HG02759 (cell line): ENCODE measurements around the gene ISCU.
"Not testable (repeated sequence)": the region's sequence is repeated elsewhere in the genome, so short reads cannot be mapped to it uniquely, and the experiment has no call there.

Experiments
- ATAC-seq: cut with Tn5 transposase; IDR thresholded peaks from one replicate; pipeline ENCODE4 v1.9.1; 2021; ENCODE audit warnings: mild to moderate bottlenecking, moderate library complexity; ENCODE audit not compliant: unreplicated experiment

The ISCU gene

DNA sequence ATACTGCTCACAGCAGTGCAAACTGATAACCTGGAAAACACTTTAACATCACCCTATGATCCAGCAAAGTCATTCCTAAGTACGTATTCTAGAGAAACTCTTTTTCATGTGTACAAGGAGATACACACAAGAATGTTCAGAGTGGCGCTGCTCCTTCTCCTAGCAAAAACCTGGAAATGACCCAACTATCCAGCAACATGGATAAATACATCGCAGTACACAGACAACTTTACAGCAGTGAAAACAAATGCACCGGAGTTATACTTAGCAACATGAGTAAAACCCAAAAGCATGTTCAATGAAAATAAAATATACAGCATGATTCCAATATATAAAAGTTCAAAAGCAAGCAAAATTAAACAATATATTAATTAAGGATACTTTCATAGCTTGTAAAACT, 20.1 kb upstream of the ISCU start:
- no peak for ATAC-seq

DNA sequence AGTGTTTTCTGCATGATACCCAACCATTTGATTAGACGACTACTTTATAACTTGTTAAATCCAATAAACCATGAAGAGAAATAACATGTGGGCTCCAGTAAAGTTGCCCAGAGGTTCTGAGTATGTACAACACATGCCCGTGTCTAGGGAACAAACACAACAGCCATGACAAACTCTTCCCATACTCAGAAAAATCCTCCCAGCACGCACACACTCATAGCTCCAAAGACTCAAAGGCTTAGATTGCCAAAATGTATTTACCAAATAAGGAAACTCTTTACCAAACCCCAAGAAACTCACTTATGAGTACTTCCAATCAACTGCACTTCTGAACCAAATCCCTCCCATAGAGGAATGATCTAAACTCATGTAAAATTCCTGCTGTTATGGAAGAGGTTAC, 18.7 kb upstream of the ISCU start:
- no peak for ATAC-seq

DNA sequence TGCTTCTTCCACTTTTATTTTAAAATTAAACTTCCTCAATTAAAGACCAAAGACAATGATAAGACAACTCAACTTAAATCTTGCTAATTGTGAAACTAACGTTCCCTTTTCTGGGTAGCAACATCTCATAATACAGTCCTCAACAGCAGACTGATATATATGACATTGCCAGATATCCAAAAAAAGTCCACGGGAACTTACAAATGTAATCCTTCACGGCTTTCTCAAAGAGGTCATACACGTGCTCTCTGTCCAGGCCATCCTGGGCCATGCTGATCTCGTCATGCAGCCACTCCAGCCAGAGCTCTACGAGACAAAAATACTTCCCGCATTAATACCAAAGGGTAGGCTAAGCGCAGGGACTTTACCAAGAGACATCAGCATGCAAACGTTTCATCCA, 14.7 kb upstream of the ISCU start:
- ATAC-seq: no peak

DNA sequence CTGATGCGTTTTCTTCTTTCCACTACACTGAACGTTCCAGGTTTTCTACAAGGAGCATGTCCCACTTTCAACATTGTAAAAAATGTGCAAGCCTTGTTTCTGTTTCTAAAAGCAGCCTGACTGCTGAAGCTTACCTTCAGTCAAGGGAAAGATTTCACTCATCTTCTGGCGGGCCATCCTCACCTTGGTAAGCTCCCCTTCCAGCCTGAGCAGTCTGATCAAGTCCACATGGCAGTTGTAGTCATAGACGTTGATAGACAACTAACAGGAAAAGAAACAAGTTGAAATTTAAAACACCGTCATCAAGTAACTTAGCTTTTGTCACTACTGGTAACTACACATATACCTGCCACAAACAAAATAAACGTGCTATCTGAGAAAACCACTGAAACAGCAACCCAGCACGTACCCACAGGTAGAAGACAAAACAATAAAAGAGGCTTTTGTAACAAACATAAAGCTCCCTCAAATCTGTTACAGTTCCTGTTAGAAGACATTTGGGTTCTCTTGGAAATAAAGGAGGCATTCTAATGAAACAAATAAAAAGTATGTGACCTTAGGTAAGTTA, 13.4 kb upstream of the ISCU start:
- no peak for ATAC-seq

DNA sequence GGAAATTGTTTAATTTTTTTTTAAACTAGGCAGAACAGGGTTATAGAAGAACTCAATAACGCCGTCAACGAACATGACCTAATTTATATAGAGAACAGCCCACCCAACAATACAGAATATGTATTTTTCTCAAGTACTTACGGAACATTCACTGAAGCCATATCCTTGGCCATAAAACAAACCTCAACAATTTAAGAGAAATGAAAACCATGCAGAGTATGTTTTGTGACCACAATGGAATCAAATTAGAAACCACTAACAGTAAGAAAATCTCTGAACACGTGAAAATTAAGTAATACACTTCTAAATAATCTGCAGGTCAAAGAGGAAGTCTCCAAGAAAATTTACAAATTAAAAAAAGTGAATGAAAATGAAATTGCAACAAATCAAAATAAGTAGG, 10.9 kb upstream of the ISCU start:
- no peak for ATAC-seq

DNA sequence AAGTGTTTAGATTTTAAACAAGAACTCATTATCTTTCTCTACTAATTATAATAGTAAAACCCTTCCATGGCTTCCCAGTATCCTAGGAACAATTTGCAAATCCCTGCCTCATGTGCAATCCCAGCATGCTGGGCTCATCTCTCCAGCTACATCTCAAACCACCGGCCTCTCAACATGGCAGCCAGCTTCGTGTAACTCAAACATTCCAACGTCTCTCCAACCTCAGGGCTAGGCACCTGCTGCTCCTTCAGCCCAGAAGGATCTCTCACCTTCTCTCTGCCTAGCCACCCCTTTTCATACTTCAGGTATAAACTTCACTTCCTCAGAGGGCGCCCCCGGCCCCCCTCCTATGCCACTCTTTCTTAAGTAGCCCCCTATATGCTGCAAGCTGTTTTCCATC, 8.6 kb upstream of the ISCU start:
- no peak for ATAC-seq

DNA sequence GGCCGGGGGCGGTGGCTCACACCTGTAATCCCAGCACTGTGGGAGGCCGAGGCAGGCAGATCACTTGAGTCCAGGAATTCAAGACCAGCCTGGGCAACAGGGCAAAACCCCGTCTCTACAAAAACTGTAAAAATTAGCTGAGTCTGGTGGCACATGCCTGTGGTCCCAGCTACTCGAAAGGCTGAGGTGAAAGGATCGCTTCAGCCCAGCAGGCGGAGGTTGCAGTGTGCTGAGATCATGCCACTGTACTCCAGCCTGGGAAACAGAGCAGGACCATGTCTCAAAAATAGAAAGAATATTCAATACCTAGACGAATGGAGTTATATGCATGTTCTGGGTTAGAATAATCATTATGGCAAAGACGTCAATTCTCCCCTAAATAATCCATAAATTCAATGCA, 7.0 kb upstream of the ISCU start:
- not testable (repeated sequence) for ATAC-seq

DNA sequence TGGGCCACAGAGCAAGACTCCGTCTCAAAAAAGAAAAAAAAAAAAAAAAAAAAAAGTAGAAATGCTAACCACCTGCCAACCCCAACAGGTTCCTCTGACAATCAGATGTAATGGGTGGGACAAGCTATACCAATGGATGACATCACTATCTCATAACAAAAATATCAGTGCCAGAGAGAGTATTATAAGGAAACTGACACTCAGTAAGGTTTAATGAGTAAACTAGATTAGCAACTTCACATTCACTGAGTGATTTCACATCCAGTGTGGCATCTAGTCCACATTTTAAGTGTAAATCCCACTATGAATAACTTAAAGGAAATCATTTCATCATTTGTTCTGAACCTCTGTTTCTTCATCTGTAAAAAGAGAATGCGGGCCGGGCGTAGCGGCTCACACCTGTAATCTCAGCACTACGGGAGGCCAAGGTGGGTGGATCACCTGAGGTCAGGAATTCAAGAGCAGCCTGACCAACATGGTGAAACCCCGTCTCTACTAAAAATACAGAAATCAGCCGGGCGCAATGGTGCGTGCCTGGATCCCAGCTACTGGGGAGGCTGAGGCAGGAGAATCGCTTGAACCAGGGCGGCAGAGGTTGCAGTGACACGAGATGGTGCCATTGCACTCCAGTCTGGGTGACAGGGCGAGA, 3.3 kb upstream of the ISCU start:
- no peak for ATAC-seq

DNA sequence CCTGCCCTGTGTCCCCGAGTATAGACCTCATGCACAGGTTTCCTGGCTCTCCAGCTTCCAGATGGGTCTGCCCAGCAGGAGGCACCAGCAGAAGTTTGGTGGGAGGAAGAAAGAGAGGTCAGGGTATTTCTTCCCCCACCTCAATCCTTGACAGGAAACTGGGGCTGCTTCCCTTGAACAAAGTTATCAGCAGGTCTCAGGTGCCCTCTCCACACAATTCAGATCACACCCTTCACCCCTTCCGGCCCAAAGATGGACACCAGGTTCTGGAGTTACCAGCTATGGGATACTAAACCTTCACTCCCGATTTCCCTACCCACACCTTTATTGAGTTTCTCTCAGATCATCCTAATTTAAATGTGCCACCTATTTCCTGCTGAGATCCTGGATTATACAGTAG, 2.6 kb upstream of the ISCU start:
- no peak for ATAC-seq

DNA sequence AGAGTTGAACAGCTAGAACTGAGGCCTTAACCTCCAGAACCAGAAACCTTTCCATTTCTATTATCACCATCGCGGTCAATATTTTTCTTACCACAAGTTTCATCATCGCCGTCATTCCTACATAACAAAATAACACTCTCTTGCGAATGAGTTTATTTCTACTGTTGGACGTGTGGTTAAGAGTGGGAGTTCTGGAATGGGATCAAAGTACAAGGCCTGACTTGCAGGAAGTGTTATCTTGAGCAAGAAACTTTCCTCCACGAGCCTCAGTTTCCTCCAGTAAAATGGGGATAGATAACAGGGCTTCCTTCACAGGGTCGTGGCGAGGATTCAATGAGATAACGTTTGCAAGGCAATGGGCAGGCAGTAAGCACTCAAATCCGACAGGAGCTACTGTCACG, 2.1 kb upstream of the ISCU start:
- no peak for ATAC-seq

DNA sequence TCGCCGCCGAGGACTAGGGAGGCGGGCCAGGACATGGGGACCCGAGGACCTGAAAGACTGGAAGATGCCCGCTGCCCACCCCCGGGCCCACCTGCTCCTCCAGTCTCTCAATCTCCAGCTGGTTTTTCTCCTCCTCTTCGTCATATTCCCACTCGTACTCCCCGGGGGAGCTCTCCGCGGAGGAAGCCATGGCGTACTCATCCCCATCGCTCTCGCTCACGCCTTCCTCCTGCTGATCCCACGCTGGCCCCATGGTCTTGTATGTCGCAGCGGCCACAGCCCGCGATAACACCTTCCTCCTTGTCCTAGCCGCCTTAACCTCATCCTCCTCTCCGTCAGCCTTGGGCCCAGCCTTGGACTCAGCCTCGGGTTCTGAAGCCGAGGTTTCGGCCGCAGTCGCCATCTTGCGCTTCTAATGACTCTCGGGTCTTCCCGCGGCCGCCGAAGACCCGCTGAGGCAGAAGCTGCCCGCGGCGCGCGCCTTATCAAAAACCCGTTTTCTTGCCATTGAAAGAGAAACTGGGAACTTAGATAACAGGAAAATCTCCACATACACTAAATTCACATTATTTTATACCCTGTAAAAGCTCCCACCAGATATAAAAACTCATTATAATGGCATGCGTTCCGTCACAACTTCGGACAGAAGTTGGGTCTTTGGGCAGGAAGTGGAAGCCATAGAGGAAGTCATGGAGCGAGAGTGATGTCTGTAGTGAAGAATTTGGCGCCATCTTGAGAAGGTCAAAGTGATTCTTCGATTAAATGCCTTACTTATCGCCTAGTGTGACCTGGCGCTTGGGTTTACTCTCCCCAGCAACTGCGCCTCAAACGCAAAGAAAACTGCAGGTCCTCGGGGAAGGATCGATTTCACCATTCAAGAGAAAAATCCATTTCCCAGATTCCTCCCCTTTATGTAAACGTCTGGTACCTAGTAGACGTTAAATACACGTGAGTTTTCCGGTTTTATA, 1.4 kb upstream of the ISCU start, which contains the start of gene SART3:
Gene SART3, minus strand, starts transcription at position 422 of the 968 bp plus-strand sequence. Its CDS starts 19 bp downstream, at position 403.
- peak; percentile 45 for ATAC-seq

DNA sequence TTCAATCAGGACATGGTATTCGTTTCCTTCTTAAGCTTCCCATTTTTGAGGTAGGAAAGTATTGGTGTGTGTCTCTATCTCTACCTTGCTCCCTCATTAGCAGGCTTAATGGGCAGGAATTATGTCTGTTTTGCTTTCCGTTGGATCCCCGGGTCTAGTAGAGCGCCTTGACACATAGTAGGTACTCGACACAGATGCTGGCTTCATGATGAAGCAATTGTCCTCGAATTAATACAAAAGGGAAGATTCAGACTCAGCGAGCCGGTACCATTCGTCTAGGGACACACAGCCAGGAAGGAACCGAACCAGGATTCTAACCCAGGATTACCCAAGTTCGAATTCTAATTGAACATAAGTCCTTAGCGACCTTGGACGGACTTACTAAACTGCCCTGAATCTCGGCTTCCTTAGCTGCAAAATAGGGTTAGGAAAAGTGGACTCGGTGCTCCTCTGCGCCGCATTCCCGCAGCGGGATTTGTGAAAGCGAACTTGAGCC, 496 bp upstream of the ISCU start:
- ATAC-seq: no peak

DNA sequence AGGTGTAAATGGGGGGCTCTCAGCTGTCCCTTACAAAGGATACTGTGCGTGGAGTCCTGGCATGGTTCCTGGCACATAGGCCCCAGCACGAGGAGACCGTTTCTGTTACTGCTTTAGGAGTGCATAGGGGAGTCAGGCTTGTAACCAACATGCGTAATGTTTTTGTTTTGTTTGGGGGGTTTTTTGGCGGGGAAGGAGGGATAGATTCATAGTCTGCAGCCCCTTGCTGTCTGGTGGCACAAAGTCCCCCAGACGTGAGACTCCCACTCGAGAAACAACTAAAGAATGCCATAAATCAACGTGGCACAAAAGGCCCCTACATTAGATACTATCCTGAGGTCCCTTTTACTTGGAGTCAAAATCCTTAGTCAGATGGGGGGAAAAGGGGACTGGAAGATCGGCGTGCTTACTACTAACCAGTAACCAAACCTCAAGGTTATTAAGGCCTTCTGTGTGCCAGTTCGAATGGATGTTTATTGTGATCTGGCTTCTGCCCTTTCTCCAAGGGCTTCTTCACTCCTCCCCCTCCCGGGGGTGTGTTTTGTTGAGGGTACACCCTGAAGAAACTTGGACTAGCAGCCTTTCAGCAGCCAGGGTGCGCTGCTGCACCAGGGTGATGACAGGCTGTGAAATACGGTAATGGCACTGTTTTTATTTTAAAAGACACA, 874 bp downstream of the ISCU start:
- peak; percentile 38 for ATAC-seq

DNA sequence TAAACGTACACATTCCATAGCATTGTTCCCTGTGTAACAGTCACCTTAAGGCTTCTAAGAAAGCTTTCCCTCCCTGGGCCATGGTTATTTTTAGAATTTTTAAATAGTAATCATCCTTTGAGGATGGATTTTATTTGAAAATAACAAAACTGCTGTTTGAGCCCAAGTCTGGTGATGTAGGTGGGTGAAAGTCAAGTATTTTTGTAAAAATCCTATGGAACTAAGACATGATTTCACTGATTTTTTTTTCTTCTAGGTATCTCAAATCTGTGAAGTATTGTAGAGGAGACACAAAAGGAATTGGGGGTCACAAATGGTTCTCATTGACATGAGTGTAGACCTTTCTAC, 1.4 kb downstream of the ISCU start:
- ATAC-seq: no peak

DNA sequence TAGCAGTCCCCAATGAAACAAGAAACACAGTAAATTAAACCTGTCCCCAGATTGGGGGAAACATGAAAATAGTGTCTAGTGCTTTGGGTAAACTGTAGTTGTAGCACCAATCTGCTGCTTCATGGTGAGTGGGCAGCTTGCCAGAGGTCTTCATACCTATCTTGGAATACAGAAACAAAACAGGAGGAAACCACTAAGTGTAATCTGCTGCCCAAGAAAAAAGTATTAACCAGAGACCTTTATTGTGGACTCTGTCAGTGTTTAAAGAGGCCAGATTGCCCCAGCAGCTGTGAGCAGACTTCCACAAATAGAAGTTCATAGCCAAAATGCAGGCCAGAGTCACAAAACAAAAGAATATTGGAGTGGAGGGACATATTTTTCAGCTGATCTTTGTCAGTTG, 2.3 kb downstream of the ISCU start:
- no peak for ATAC-seq

DNA sequence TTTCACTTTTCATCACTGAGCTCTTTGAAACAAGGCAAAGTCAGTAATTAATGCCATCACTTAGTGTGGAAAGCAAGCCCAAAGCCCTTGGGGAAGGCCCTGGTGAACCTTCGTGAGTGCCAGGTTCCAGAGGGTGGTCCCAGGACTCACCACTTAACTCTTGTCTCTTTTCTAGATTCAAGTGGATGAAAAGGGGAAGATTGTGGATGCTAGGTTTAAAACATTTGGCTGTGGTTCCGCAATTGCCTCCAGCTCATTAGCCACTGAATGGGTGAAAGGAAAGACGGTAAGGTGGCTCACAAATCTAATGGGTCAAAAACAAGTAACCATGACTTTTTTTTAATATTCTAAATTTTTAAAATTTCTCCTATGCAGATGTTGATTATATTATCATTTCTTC, 2.8 kb downstream of the ISCU start:
- no peak for ATAC-seq

DNA sequence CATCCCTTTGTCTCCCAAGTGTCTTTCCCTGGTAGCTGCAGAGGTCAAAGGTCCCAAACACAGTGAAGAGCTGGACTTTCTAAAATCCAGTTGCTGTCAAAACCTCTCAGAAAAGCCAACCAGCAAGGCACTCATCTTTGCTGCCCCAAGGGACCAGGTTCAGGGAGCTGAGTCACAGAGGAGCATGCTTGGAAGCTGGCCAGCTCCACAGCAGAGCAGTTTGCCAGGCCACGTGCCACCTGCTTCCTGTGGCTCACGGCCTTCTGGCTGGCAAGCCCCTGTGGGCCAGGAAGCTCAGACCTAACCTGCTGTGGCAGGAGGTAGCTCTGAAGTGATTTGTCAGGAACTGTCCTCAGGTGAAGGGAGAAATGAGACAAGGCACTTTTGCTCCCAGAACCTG, 3.6 kb downstream of the ISCU start:
- ATAC-seq: no peak

DNA sequence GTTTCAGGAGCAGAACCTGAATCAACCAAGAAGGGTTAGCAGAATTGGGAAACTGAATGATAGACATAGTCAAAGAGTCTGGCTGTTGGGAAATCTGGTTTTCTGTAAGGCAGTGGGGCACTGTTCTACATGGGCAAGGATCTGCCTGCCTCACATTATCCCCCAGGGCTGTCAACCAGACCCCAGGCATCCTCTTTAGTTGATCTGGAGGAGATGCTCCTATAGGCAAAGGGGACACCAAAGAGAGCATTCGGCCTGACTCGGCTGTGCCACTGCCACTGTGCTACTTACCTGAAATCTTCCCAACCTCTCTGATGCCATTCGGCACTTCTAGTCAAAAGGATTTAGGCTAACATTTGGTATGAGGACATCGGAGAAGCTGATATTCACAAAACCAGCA, 4.1 kb downstream of the ISCU start:
- no peak for ATAC-seq

DNA sequence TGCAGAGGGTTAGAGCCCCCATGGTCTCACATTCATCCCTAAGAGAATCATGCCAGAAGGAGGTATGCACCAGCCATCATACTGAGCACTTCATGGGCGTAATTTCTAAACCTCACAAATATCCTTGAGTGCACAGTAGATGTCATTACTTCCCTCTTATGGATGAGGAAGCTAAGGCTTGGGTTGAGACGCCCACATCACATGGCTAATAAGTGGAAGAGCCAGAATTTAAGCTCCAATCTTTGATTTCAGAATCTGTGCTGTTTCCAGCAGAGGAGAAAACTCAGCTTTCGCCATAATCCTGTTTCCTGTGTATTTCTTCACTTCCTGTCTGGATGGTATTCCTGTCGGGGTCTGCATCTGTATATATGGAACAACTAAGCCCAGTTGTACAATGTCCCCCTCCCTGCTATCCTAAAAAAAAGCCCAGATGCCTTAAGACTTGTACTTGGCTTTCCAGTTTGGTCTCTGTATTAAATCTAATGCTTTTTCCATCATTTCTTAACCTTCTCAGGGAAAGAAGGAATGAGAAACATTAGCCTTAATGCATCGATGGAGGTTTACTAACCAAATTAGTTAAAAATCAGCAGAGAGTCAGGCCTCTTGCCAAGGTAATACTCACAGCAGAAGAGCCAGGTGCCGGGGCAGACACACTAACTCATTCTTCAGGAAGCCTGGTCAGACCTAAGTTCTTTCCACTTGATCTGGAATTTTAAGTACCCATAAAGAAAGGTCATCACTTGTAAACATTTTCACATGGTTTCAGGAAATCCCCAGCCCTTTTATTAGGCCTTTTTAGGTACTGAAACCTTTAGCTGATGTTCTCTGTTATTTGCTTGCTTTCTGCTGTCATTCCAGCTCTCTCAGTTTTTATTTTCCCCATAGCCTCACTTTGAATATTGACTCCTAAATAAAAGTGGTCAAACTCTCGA, 5.3 kb downstream of the ISCU start:
- no peak for ATAC-seq
